SH-SY5Y (cell line): Measurements from ENCODE around the gene ZDHHC11B.

ENCODE experiments used
- GATA2 ChIP-seq: IDR thresholded peaks from 2 replicates; pipeline ENCODE4 v1.6.1; 2011; ENCODE audit warnings: mild to moderate bottlenecking, low read depth, low read length
- GATA3 ChIP-seq: IDR thresholded peaks from 2 replicates; pipeline ENCODE4 v1.6.1; 2011; ENCODE audit warnings: low read depth, mild to moderate bottlenecking, low read length, moderate library complexity

DNA sequence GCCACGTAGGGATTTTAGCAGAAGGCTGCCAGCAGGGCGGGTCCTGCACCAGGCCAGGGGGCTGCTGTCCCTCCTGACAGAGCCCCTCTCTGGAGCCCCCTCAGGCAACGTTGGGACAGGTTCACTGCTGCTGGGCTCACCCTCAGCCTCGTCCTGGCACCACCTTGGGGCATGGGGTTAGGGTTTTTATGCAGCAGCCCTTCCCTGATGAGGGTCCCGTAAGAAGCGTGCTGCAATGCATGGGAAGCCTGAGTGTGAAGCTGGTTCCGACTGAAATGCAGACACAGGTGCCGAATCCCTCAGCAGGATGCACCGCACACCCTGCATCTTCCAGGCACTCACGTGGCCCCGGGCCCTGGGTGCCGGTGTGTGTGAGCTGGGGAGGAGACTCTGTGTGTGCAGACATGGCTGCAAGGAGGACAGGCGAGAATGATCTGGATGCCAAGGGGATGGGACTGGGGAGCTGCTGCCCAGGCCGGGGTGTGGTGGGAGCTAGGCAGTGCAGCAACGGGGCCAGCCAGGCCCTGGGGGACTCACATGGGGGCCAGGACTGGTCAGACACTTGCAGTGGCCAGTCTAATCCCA lies 27.1 kb downstream of the ZDHHC11B start:
- TF ChIP-seq GATA3 (no peak), GATA2 (no peak)
